Superior temporal gyrus (tissue), 1 donor: Measurements from ENCODE around the gene ZNF594.
"Not testable (repeated sequence)": the region's sequence is repeated elsewhere in the genome, so short reads cannot be mapped to it uniquely, and the experiment has no call there.

ENCODE experiments used
- DNase-seq: peaks from one replicate; pipeline ENCODE4 v3.0.0-alpha.2; 2016; ENCODE audit errors: extremely low spot score

The ZNF594 gene

GRCh38 chr17:5136580-5137412 is 54.9 kb downstream of the ZNF594 start:
- DNase-seq = not testable (repeated sequence)

GRCh38 chr17:5135726-5136579 is 55.7 kb downstream of the ZNF594 start:
- no peak for DNase-seq

- DNase-seq = not testable (repeated sequence)
These were observed 56.4 kb downstream of the ZNF594 start for GRCh38 chr17:5135131-5135712.

- DNase-seq = not testable (repeated sequence)
These were observed 57.1 kb downstream of the ZNF594 start for GRCh38 chr17:5134571-5134970.

DNA sequence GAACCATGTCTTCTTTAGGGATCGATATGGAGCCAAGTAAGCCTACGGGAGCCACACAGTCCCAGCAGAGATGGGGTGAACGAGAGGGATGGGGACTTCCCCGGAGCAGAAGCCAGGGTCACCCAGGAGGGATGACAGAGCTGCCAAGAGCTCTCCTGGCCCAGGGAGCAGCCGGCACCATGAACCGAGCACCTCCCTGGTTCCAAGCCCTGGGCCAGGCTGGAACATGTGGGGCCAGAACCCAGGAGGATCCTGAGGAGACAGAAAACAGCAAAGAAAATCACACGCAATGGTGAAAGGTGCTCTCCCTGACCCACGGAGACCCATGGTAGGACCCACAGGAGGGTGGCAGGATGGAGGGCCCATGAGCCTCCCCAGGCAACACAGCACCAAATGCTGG is 57.7 kb downstream of the ZNF594 start:
- DNase-seq = not testable (repeated sequence)

- no peak for DNase-seq
These were observed 58.4 kb downstream of the ZNF594 start for GRCh38 chr17:5133311-5133710.

GRCh38 chr17:5132503-5133225 is 59.0 kb downstream of the ZNF594 start:
- not testable (repeated sequence) for DNase-seq

DNA sequence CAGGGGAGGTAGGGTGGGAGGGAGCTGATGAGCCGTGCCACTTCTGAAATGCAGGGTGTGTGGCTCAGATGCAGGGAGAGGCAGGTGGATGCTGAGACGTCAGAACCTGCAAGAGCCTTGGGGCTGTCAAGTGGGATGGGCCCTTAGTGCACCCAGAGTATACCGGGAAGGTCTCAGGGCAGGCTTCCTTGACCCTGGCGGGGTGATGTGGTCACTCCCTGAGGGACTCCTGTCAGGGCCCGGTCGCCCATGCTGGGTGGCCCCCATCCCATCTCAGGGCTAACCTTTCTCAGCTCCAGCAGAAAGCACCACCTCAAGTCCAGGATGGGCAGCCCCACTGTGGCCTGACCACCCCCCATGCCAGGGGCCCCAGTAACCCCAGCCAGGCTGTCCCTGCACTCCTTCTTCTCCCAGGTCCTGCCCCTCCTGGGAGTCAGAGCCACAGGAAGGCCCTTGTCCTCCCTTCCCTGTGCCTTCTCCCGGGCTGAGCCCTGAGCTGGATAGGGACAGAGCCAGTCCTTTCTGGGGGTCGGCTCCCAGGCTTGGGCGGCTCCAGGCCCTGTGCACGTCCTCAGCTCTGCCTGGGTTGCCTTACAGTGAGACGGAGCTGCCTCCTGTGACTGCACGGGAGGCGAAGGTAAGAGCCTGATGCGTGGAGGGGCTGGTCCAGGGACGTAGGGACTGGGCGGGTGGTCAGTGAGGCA is 59.7 kb downstream of the ZNF594 start:
- DNase-seq = not testable (repeated sequence)

DNA sequence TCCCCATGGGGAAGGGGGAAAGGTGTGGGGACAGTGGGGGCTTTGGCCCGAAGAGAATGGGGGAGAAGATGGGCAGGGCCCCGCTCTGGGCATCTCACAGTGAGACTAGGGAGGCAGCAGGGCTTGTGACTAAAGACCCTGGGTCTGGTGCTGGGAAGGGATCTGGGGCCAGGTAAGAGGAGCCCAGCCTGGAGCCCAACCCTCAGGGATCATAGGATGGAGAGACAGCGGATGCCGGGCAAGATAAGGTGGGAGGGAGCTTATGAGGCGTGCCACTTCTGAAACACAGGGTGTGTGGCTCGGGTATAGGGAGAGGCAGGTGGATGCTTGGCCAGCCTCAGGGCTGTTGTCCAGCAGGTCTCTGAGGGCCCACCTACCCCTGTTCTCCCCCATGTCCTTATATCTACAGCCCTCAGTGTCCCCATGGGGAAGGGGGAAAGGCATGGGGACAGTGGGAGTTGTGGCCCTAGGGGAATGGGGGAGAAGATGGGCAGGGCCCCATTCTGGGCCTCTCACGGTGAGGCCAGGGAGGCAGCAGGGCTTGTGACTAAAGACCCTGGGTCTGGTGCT is 60.4 kb downstream of the ZNF594 start:
- DNase-seq = no peak

DNA sequence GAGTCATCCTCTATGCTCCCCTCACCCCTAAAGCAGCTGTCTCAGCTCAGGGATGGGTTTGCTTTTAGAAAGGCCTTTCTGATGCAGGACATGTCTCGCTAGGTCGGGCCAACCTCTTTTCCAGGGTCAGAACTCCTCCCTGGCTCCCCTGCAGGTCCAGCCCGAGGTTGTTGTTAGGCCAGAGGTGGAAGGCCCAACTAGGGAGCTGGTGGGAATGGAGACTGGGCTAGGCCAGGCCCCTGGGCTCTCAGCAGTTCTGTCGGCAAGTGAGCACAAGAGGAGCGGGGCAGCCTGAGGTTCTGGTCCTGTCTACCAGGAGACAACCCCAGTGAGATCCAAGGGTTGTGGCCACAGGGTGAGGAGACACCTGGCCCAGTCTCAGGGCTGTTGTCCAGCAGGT is 61.0 kb downstream of the ZNF594 start:
- not testable (repeated sequence) for DNase-seq

DNA sequence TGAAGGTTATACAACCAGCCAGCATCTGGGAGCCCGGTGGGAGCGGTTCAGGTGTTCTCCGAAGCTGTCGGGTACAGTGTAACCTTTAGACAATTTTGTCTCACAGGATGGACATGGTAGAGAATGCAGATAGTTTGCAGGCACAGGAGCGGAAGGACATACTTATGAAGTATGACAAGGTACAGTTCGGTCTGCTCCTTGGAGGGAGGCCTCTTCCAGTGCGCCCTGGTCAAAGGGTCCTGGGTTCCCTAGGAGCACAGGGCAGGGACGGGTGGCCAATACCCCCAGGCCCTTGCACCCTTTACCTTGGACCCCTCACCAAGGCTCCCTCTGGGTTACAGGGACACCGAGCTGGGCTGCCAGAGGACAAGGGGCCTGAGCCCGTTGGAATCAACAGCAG is 61.4 kb downstream of the ZNF594 start:
- not testable (repeated sequence) for DNase-seq

DNA sequence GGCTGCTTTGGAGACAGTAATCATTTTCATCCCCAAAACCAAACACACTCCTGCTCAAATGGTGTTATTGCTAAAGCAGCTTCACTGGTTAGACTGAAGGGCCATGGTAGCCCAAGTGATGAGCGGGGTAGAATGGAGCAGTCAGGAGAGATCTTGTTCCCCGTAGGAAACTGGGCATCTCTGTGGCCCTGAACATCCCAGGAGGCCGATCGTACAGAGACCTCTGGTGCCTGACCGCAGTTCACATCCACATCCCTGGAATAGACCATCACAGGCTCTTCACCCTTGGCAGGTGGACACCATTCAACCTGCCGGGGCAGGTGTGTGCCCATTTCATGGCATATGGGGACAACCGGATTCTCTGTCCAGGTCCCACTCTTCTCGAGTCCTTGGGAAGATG is 61.9 kb downstream of the ZNF594 start:
- not testable (repeated sequence) for DNase-seq
